Chondrocyte (in vitro differentiated cells): ENCODE data around the gene PRR15. TPM values are rescaled to one million over a fixed set of nuclear protein-coding genes. Genes with fewer than 3 reads are reported as not detected.
A peak's percentile ranks its signal among the peaks of the same experiment; 100 is the strongest.

Experiments
- DNase-seq: peaks from one replicate; pipeline ENCODE4 v3.0.0; 2021; ENCODE audit warnings: mixed read lengths, low spot score
- H3K27ac Mint-ChIP-seq: one replicate; pipeline ENCODE4 v1.8.0; 2021; ENCODE audit warnings: mild to moderate bottlenecking, moderate library complexity, mixed read lengths; ENCODE audit not compliant: unreplicated experiment
- H3K27me3 Mint-ChIP-seq: 2 replicates; pipeline ENCODE4 v1.8.0; 2021; ENCODE audit warnings: low read depth, mixed read lengths
- H3K36me3 Mint-ChIP-seq: 2 replicates; pipeline ENCODE4 v1.8.0; 2021; ENCODE audit warnings: low read depth, mixed read lengths
- H3K4me1 Mint-ChIP-seq: 2 replicates; pipeline ENCODE4 v1.8.0; 2021; ENCODE audit warnings: low read depth, mild to moderate bottlenecking, mixed read lengths
- H3K4me3 Mint-ChIP-seq: one replicate; pipeline ENCODE4 v1.8.0; 2021; ENCODE audit warnings: mild to moderate bottlenecking, moderate library complexity, mixed read lengths; ENCODE audit not compliant: unreplicated experiment
- H3K9me3 Mint-ChIP-seq: 2 replicates; pipeline ENCODE4 v1.8.0; 2021; ENCODE audit warnings: low read depth, mixed read lengths
- total RNA-seq: library from RNA; stranded (reverse); gene quantifications from 3 replicates; pipeline ENCODE4 v1.2.1, GENCODE V29; 2021
- TF ChIP-seq, protein P1 (sequence below): fragments of 200-600 bp; sonication (generic); IDR thresholded peaks from 2 replicates; pipeline ENCODE4 v1.5.0; 2021; ENCODE audit warnings: antibody characterized with exemption, mild to moderate bottlenecking, moderate library complexity

The PRR15 gene
- total RNA-seq, 1 donor from 2014 or later, result 2.5 TPM

- no peak overlapping the region for H3K4me3 Mint-ChIP-seq
- DNase-seq, result no peak
- no peak overlapping the region for H3K27ac Mint-ChIP-seq
- no peaks in the 10 kb centered on the region for H3K36me3 Mint-ChIP-seq
- no peaks in the 10 kb centered on the region for H3K27me3 Mint-ChIP-seq
- H3K4me1 Mint-ChIP-seq, result peaks cover 29% of the 10 kb centered on the region
- TF ChIP-seq, protein P1, sequence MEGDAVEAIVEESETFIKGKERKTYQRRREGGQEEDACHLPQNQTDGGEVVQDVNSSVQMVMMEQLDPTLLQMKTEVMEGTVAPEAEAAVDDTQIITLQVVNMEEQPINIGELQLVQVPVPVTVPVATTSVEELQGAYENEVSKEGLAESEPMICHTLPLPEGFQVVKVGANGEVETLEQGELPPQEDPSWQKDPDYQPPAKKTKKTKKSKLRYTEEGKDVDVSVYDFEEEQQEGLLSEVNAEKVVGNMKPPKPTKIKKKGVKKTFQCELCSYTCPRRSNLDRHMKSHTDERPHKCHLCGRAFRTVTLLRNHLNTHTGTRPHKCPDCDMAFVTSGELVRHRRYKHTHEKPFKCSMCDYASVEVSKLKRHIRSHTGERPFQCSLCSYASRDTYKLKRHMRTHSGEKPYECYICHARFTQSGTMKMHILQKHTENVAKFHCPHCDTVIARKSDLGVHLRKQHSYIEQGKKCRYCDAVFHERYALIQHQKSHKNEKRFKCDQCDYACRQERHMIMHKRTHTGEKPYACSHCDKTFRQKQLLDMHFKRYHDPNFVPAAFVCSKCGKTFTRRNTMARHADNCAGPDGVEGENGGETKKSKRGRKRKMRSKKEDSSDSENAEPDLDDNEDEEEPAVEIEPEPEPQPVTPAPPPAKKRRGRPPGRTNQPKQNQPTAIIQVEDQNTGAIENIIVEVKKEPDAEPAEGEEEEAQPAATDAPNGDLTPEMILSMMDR, result no peak
- no peaks in the 10 kb centered on the region for H3K9me3 Mint-ChIP-seq
These were observed 43.2 kb downstream of the PRR15 start for GRCh38 chr7:29606830-29607229.

- Mint-ChIP-seq H3K27me3 (no peaks in the 10 kb centered on the region), H3K4me1 (peaks cover 29% of the 10 kb centered on the region), H3K4me3 (no peak overlapping the region), H3K36me3 (no peaks in the 10 kb centered on the region), H3K9me3 (no peaks in the 10 kb centered on the region), H3K27ac (no peak overlapping the region)
- DNase-seq, result no peak
- TF ChIP-seq, protein P1, result no peak
These were observed 43.6 kb downstream of the PRR15 start for GRCh38 chr7:29607259-29607658.

DNA sequence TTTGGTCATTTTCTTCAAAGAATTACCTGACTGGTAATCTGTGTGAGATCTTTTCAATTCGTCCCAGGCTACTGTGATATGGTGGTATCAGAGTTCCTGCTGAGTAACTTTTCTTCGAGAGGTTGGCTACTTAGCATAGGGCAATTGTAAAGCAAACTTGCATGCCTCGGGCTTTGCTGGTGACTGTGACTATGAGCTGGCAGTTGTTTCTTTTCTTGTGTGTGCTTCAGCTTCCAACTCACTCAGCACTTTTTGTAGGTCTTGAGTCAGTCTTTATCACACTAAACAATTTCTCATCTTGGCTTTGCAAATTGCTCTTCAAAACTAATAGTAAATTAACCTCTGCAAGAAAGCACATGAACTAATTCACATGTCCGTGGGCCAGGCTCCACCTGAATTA, 44.3 kb downstream of the PRR15 start:
- no peaks in the 10 kb centered on the region for H3K27me3 Mint-ChIP-seq
- no peaks in the 10 kb centered on the region for H3K36me3 Mint-ChIP-seq
- no peaks in the 10 kb centered on the region for H3K9me3 Mint-ChIP-seq
- H3K4me3 Mint-ChIP-seq, result no peak overlapping the region
- peaks cover 34% of the 10 kb centered on the region for H3K4me1 Mint-ChIP-seq
- TF ChIP-seq, protein P1, result no peak
- no peak overlapping the region for H3K27ac Mint-ChIP-seq
- no peak for DNase-seq

DNA sequence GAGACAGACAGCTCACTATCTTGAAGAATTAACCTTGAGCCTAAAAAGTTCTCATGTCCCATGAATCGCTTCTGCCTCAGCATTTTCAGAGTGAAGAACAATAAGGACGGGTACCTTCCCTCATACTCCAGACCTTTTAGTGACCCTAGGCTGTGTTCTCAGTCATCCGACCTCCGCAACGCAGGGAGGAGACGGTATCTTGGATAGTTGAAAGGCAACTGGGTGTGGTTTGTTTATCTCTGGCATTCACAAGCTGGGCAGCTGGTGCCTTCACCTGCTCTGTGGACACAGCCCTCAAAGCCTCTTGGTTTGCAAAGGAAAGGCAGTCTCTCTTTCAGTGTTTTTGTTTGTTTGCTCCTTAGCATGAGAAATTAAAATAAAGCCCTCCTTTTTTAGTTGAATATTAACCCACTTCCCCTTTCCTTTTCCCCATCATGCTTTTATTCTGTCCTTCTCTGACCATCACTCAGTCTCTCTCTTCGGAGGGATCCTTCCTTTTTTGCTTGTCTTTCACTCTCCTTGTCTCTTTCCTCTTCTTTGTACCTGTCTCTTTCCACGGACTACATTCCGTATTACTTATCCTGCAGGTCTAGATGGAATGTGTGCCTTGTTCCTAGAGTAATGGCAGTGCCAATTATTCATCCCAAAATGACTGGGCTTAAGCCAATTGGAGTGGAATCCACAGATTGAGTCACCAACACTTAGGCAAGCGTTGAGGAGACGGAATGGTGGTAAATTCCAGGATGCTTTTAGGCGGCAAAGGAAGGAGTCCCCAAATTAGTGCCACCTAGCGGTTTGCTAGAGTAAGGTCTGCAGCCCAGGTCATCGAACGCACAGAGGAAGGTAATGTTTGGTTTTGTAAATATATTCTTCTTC, 45.8 kb downstream of the PRR15 start:
- Mint-ChIP-seq H3K27ac (no peak overlapping the region), H3K36me3 (no peaks in the 10 kb centered on the region), H3K9me3 (no peaks in the 10 kb centered on the region), H3K4me3 (no peak overlapping the region), H3K4me1 (peaks cover 39% of the 10 kb centered on the region), H3K27me3 (no peaks in the 10 kb centered on the region)
- no peak for DNase-seq
- TF ChIP-seq, protein P1, result peak; percentile 80

DNA sequence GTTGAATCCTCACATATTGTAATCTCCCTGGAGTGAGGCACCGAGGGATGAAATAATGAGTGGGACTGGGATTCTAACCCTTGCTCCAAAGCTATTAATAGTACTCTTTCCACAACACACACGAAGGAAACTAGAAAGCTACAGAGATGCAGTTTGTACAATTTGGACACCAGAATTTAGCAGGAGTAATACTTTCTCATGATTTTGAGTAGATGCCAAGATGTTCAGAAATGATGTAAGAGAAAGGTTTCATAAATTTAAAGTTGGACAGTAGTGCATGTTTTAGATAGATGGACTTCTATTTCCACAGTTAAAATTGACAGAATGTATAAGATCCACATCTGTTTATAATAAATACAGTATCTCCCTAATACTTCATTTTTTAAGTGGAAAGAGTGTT, 46.5 kb downstream of the PRR15 start:
- no peak overlapping the region for H3K4me3 Mint-ChIP-seq
- no peak overlapping the region for H3K27ac Mint-ChIP-seq
- H3K4me1 Mint-ChIP-seq, result peaks cover 39% of the 10 kb centered on the region
- no peak for DNase-seq
- H3K9me3 Mint-ChIP-seq, result no peaks in the 10 kb centered on the region
- H3K27me3 Mint-ChIP-seq, result no peaks in the 10 kb centered on the region
- no peaks in the 10 kb centered on the region for H3K36me3 Mint-ChIP-seq
- TF ChIP-seq, protein P1, result peak; percentile 54
